Activated CD8-positive, alpha-beta memory T cell treated with anti-CD3 and anti-CD28 coated beads, Interleukin-2, amount 50 U/mL, for 24 hours (primary cell): ENCODE measurements around the gene RUNX1.

Experiments used
- DNase-seq: peaks from one replicate; pipeline ENCODE4 v3.0.0-alpha.2; 2020; ENCODE audit errors: extremely low read depth

The RUNX1 gene

DNA sequence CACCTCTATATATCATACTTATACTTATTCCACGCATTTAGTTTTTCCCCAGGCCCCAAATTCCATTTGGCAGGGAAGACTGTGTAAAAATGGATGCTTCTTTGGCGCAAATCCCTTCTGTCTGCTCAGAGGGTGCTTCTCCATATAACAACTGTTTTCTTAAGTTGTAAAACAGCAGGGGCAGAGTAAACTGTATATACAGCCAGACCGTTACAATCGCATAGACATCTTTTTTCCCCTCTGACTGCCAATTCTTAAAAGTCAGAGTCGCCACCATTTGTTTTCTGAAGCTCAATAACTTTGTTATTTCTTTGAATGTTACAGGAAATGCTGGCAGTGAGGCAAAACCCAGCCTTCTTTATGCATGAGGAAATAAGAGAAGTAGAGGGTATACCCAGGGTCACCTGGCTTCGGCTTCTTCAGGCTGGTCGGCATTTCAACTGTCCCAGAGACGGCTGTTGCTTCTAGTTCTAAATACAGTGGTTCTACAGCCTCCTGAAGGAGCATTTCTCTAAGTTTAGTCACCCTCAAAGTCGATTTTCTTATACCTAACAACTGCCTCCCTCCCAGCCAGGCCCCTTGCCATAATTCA lies 191.9 kb downstream of the RUNX1 start:
- DNase-seq, result no peak

GRCh38 chr21:34852448-34852847 lies 196.7 kb downstream of the RUNX1 start:
- DNase-seq, result no peak

GRCh38 chr21:34850166-34850690 lies 198.9 kb downstream of the RUNX1 start:
- no peak for DNase-seq

GRCh38 chr21:34846601-34847112 lies 202.4 kb downstream of the RUNX1 start:
- no peak for DNase-seq

GRCh38 chr21:34845521-34846451 lies 203.3 kb downstream of the RUNX1 start:
- DNase-seq, result no peak

- DNase-seq, result no peak
These were observed 204.2 kb downstream of the RUNX1 start for GRCh38 chr21:34844924-34845238.

DNA sequence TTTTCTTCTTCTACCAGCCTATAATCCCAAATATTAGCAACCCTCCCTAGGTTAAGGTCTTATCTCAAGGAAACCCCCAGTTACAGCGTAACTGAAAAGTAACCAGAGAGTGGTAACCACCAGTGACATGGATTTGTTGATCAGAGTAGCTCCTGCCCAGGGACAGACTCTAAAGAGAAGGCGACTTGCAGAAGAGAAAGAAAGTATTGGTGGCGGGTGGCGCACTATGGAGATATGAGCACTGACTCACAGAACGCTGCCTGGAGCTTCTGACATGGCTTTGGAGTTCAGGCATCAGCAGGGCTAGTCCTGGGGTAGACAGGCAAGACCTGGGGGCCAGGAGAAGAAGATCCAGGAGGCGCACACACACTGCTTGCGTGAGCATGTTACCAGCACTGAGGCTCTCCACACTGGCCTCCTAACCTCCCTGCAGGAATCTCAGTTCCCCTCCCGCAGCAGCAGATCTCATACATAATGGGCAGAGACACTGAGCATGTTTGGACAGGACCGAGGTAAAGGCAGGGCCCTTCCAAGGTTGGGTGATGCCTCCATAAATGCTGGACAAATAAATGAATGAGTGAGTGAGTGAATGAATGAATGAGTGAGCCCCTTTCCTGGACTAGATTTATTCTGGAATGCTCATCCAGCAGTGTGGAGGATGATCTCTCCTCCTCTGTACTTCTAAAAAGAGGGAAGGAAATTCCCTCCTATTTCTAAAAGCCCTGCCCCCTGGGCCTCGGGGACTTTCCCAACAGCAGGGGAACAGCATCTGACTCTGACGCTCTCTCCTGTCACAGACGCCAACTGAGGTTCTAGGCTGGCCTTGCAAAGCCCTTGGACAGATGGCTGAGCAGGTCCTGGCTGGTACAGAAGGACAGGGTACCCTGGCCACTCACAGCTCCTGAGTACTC lies 204.8 kb downstream of the RUNX1 start:
- DNase-seq, result no peak

- no peak for DNase-seq
These were observed 205.5 kb downstream of the RUNX1 start for GRCh38 chr21:34843562-34843961.

DNA sequence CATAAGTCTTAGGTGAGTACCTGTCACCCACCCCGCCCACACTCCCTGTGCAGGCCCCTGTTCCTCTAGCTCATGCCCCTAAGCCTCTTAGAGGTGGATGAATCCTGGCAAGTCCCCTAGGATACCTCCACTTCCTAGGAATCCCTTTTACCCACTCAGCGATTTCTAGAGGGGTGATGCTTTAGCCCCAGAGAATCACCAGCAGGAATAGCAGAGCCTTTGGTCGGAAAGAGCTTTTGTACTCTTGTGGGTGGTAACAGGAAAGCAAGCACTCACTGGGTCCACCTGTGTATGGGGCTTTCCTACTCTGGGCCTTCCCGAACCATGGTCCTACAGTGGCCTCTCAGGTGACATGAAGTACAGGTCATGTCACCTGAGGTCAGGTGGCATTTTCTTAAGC lies 207.9 kb downstream of the RUNX1 start:
- DNase-seq, result no peak

DNA sequence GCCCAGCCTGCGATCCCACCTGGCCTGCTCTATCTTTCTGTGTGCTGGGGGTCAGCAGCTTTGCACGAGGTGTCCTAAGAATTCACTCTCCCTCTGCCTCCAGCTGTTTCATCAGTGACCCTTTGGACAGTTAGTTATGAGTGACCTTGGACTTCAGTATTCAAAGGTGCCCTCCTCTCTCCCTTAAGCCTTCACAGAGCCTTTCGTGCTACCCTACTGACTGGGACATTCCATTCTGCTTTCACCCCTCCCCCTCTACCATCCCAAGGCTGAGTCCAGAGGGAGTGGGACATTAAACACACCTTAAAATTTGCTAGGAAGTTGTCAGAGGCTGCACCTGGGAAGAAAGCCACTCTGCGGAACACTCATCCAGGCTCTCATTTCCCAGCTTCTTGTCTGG lies 208.4 kb downstream of the RUNX1 start:
- DNase-seq, result no peak

GRCh38 chr21:34838956-34839820 lies 209.9 kb downstream of the RUNX1 start:
- no peak for DNase-seq

- DNase-seq, result no peak
These were observed 212.1 kb downstream of the RUNX1 start for GRCh38 chr21:34836933-34837505.

DNA sequence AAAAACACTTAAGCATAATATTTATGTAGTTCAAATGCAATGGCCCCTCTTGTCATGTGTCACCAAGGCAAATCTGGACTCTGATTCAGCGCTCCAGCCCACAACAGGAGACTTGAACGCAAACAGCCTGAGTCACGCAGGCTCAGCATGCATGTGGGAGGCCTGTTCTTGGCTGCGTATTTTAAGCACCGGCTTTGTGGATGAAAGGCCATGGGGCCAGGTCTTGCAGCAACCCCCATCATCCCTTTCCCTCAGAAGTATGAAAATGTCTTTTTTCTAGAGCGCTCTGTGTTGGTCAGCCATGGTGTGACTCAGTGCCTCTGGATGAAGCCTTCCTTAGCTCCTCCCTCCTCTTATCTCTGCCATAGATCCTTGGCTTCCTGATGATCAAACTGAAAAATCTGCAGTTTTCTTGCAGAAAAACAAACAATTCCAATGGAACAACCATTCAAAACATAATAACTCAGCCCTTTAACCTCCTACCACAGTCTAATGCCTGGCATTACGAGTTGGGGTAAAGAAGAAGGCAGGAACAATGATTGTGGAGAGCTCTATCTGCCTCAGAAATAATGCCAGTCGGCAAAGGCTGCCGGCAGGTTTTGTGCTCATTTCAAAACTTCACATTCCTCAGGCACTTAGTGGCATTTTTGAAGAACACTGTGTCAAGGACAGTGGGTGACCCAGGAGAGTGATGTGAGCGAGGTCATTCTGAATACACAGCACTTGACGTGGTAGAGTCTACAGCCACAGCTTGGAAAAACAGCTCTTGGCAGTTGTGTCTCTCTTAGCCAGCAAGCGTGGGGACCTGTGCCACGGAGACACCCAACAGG lies 212.8 kb downstream of the RUNX1 start:
- DNase-seq, result no peak

DNA sequence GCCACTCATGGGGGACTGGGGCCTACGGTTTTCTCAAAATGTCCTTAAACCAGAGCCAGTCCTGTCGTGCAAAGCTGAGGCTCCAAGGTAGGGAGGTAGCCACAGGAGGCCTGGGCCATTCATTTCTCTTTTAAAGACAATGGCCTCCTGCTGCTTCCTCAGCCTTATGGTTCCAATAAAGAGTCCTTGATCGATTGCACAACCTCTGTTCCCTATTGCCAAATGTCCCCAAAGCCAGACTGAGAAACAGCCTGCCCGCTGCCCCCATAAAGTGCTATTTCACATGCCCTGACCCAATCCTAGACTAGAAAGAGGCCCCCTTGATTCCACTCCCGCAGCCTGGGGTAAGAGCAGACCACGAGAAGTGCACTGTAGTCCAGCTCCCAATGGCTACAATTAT lies 213.6 kb downstream of the RUNX1 start:
- DNase-seq, result no peak

GRCh38 chr21:34834852-34835501 lies 214.1 kb downstream of the RUNX1 start:
- DNase-seq, result no peak

- no peak for DNase-seq
These were observed 214.8 kb downstream of the RUNX1 start for GRCh38 chr21:34834290-34834689.

GRCh38 chr21:34833465-34833864 lies 215.6 kb downstream of the RUNX1 start:
- no peak for DNase-seq

GRCh38 chr21:34830386-34831170 lies 218.5 kb downstream of the RUNX1 start:
- no peak for DNase-seq
